Erythroblast (primary cell): ENCODE results near the gene GNAQ.

Experiments
- GATA1 ChIP-seq: IDR thresholded peaks from 2 replicates; pipeline ENCODE4 v1.6.1; 2011; ENCODE audit warnings: low read depth, mild to moderate bottlenecking, control low read depth, low read length, moderate library complexity
- POLR2A ChIP-seq: IDR thresholded peaks from 2 replicates; pipeline ENCODE4 v1.6.1; 2011; ENCODE audit warnings: mild to moderate bottlenecking, low read length

GRCh38 chr9:77935974-77936373 lies 95.6 kb downstream of the GNAQ start:
- TF ChIP-seq POLR2A (no peak), GATA1 (no peak)
